Activated CD8-positive, alpha-beta memory T cell treated with anti-CD3 and anti-CD28 coated beads, Interleukin-2, amount 50 U/mL, for 1 hour (primary cell): ENCODE results near the gene RILPL1.
A peak's percentile ranks its signal among the peaks of the same experiment; 100 is the strongest.
"Not testable (repeated sequence)": the region's sequence is repeated elsewhere in the genome, so short reads cannot be mapped to it uniquely, and the experiment has no call there.

Experiments used
- DNase-seq: peaks from one replicate; pipeline ENCODE4 v3.0.0-alpha.2; 2020; ENCODE audit errors: extremely low read depth

The RILPL1 gene

DNA sequence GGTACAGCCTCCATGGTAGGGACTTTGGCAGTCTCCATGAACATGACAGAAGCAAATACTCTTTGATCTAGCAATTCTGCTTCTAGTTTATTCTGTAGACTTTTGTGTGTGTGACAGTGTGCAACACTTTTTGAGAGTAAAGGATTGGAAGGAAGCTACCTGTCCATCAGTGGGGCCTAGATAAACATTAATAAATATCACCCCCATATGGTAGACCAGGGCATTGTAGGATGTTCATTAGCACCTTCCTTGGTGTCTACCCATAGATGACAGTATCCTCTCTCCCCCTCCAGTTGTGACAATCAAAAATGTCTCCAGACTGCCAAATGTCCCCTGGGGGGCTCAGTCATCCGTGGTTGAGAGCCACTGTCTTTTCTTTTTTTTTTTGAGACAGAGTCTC lies 64.7 kb downstream of the RILPL1 start:
- DNase-seq: no peak

DNA sequence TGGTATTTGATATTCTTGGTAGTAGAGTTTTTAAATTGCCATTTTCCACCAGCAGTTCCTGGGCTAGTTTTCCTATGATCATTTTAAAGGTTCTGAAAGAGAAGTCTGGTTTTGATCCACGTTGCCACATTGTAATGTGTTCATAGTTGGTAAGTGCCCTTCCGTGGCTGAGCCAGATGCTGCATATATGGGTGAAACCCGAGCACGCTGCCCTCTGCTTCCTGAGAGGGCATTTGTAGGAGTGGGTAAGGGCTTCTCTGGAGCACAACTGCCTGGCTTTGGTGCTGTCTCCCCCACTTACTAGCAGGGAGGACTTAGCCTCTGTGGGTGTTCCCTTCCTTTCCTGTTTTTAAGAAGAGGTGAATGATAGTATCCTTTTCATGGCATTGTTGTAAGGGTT lies 68.4 kb downstream of the RILPL1 start:
- DNase-seq: no peak

DNA sequence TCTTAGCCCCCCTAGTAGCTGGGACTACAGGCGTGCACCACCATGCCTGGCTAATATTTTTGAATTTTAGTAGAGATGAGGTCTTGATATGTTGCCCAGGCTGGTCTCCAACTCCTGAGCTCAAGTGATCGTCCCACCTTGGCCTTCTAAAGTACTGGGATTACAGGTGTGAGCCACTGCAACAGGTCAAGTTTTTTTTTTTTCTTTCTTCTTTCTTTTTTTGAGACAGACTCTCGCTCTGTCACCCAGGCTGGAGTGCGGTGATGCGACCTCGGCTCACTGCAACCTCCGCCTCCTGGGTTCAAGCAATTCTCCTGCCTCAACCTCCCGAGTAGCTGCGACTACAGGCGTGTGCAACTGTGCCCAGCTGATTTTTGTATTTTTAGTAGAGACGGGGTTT lies 70.3 kb downstream of the RILPL1 start:
- DNase-seq: not testable (repeated sequence)

DNA sequence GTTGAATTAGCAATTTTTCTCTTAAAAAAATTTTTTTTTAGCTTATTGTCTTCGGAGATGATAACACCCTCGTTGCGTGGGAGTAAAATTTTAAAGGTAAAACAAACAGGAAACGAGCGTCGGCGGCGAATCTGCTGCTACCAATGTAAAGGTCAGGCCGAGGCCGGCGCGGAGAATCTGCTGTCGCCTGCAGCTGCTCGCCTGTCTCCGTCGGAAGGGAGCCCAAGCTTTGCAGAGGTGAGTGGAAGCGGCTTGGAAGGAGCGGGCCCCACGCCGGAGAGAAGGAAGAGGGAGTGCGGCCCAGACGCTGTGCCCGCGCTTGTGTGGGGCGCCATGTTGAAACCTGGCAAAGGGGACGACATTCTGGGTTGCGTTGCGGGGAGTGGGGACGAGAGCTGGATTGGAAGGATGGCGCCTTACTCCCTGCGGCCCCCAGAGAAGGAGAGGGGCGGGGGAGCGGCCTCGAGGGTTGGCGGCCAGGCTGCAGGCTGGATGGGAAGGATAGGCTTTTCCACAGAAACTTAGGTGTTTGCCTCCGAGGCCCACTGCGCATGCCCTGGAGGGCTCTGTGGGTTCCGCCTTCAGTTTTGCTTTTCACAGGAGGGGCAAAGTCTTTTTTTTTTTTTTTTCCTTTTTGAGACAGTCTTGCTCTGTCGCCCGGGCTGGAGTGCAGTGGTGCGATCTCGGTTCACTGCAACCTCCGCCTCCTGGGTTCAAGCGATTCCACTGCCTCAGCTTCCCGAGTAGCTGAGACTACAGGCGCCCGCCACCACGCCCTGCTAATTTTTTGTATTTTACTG lies 75.3 kb downstream of the RILPL1 start, which contains the start of gene SNRNP35:
Gene SNRNP35 (plus strand): TSS at position 160 of the 800 bp plus-strand sequence. CDS start 7,402 bp downstream, outside the sequence.
- peak; percentile 69 for DNase-seq

DNA sequence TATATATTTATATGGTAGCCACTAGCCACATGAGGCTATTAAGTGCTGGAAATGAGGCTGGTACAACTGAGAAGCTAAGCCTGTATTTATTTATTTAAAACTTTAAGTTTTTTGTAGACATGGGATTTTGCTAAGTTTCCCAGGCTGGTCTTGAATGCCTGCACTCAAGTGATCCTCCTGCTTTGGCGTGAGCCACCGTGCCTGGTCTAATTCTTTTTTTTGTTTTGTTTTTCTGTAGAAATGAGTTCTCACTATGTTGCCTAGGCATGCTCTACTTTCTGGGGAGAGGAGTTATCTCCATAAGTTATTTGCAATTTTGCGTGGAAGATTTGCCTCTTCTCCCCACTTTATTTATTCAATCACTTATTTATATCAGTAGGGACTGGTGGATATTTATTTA lies 80.4 kb downstream of the RILPL1 start:
- DNase-seq: no peak

DNA sequence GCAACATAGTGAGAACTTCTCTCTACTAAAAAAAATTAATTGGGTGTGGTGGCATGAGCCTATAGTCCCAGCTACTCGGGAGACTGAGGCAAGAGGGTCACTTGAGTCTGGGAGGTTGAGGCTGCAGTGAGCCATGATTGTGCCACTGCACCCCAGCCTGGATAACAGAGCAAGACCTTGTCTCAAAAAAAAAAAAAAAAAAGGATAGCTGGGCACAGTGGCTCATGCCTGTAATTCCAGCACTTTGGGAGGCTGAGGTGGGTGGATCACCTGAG lies 81.3 kb downstream of the RILPL1 start:
- not testable (repeated sequence) for DNase-seq

DNA sequence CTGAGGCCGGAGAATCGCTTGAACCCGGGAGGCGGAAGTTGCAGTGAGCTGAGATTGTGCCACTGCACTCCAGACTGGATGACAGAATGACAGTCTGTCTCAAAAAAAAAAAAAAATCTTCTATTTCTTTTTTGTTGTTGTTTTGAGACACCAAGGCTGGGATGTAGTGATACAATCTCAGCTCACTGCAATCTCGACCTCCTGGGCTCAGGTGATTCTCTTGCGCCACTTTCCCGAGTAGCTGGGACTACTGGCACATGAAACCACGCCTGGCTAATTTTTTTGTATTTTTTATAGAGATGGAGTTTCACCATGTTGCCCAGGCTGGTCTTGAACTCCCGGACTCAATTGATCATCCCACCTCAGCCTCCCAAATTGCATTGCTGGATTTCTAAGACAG lies 82.9 kb downstream of the RILPL1 start:
- DNase-seq: no peak

DNA sequence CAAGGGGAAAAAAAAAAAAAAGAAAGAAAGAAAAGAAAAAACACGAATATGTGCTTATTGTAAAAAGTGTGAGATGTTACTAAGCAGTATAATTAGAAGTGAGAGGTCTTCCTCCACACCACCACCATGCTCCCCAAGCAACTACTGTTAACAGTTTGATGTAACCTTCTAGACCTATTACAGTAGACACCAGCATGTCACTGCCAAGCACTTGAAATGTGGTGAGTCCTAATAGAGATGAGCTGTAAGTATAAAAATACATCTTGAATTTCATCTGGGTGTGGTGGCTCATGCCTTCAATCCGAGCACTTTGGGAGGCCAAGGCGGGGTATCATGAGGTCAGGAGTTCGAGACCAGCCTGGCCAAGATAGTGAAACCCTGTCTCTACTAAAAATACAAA lies 83.7 kb downstream of the RILPL1 start:
- DNase-seq: no peak

DNA sequence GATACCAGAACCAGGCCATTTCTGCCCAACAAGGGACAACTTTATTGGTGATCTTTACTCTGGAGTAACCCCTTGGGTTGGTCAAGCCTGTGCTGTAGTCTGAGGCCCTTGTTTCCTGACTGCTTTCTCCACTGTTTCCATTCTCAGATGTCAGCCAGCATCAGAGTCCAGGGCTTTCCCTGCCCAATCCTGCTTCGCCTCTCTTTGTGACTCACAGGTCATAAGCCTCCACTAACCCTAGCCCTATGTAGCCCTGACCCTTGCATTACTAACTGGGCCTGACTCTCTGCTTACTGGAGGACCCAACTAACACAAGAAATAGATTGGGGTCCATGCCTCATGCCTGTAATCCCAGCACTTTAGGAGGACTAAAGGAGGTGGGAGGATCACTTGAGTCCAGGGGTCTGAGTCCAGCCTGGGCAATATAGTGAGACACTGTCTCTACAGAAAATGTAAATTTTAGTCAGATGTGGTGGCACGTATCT lies 84.2 kb downstream of the RILPL1 start:
- DNase-seq: no peak

DNA sequence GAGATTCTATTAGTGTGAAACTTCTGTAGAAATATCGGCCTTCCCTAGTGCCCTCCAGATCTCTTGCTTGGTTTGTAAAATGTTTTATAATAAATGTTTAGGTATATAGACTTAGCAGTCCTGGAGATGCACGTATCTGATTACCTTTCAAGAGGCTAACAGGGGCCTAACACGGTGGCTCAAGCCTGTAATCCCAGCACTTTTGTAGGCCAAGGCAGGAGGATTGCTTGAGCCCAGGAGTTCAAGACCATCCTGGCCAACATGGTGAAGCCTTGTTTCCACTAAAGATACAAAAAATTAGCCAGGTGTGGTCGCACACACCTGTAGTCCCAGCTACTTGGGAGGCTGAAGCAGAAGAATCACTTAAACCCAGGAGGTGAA lies 87.2 kb downstream of the RILPL1 start:
- no peak for DNase-seq

DNA sequence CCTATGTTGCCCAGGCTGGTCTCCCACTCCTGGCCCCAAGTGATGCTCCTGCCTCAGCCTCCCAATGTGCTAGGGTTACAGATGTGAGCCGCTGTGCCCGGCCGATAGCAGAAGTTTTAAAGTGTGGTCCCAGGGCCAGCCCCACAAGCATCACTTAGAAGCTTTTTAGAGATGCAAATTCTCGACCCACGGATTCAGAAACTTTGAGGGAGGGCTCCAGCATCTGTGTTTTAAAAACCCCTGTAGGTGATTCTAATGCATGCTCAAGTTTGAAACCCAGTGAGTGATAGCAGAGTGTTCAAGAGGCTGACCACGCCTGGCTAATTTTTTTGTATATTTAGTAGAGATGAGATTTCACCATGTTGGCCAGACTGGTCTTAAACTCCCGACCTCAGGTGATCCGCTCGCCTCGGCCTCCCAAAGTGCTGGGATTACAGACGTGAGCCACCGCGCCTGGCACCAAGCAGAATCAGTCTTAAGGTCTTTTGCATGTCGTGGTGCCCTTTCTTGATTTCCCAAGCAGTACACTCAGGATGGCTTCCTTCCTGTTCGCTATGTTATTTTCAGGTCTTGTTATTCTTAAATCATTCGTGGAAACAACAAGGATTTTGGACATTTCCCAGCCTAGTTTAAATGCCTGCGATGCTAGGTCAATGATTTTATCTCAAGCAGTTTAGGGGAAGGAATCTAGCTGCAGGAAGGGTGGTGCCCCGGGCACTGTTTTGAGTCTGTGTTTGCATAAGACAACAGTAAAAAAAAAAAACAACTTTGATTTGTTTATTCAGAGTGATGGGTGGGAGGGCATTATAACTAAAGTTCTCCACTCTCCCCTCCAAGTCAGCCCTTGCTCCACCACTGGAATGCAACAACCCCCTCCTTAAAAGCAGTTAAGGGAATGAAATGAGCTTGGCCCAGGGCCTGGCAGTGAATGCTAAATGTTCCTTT lies 87.9 kb downstream of the RILPL1 start:
- no peak for DNase-seq

DNA sequence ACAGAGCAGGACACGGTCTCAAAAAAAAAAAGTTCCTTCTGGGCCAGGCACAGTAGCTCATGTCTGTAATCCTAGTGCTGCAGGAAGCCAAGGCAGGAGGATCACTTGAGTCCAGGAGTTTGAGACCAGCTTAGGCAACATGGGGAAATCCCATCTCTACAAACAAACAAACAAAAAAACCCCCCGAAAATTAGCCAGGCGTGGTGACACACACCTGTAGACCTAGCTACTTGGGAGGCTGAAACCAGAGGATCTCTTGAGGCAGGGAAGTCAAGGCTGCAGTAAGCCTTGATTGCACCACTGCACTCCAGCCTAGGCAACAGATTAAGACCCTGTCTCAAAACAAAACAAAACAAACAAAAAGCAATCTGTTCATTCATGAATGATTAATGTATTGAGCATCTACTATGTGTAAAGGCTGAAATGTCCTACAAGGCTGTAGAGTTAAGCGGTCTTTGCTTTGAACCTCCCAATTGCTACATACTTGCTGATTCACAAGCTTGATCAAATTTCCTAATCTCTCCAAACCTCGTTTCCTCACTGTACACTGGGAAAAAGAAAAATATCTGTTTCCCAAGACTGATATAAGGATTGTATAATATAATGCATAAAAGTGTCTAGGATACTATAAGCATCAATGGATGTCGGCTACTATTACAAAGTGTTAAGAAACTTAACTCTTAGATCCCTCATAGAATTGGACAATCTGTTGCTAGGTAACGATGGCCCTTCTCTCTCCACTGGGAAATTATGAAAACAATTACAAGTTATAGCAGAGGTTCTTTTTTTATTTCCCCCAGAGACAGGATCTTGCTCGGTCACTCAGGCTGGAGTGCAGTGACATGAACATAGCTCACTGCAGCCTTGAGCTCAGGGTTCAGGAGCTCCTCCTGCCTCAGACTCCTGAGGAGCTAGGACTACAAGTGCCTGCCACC lies 89.2 kb downstream of the RILPL1 start:
- DNase-seq: no peak

DNA sequence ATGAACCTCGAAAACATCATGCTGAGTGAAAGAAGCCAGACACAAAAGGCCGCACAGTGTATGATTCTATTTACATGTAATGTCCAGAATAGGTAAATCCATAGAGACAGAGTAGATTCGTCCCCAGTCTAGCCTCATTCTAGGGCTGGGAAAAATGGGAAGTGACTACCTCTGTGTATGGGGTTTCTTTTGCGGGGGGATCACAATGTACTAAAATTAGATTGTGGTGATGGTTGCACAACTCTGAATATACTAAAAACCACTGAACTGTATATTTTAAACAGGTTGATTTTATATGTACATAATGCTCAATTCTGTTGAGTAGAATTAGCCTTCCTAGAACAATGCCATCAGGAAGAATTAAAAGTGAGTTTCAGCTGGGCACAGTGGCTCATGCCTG lies 90.7 kb downstream of the RILPL1 start:
- DNase-seq: no peak

DNA sequence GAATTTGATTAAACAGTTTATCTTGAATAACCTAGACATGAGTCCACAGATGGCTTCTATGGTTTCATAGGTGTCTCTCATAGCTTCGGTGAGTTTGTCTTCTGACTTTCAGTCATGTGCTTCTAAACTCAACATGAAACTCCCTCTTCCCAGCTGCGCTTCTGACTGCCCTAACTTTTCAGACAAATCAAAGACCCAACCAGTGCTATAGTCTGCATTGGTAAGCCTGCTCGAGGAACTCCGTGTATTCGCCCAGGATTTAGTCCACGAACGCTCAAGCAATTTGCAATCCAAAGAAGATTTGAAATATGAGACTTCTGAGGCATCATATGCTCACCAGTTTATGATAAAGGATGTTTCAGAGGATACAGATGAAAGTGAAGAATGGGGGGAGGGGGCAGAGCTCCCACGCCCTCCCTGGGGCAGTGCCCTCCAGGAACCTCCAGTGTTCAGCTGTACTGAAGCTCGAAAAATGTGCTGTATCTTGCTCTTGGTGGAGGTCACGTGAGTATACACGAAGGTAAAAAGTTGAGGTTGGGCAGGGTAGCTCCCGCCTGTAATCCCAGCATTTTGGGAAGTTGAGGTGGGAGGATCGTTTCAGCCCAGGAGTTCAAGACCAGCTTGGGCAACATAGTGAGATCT lies 91.9 kb downstream of the RILPL1 start:
- no peak for DNase-seq

DNA sequence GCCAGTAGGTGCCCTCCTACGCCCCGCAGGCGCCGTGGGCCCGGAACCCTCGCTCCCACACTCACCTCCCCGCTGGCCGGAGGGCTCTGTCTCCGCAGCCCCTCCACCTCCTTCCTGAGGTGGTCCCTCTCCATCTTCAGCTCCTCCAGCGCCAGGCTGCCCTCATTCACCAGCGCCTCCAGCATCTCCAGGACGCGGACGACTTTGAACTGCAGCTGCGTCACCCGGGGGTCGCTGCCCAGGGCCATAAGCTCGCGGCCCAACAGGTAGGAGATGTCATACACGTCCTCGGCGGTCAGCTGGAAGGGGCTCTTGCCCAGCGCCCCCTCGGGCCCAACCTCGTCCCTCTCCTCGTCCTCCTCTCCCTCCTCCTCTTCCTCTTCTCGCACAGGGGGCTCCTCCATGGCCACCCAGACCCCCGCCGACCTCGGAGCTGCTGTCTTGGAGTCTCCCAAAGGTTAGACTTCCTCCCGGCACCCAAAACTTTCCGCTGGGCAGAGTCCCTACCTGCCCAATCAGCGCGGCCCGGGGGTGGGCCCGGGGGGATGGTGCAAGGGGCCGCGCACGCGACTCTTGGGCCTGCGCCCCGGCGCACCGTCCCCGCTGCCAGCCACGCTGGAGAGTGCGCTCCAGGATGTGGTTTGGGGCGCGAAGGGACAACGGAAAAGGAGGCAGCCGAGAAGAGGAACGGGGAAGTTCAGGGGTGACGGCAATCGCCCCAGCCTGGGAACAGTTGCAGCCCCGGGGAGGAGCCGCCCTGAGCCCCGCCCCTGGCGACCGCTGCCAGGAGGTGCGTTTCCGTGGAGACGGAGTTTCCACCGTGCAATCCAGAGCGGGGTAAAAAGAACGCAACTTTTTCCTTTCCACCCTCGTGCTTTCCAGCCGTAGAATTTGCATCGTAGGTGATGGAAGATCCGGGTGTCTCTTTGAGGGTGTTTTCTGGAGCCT lies 97.2 kb downstream of the RILPL1 start, which contains the start of gene RILPL2:
Gene RILPL2 (minus strand): TSS at position 668 of the 948 bp plus-strand sequence. CDS start 264 bp downstream, at position 404.
- peak; percentile 77 for DNase-seq

DNA sequence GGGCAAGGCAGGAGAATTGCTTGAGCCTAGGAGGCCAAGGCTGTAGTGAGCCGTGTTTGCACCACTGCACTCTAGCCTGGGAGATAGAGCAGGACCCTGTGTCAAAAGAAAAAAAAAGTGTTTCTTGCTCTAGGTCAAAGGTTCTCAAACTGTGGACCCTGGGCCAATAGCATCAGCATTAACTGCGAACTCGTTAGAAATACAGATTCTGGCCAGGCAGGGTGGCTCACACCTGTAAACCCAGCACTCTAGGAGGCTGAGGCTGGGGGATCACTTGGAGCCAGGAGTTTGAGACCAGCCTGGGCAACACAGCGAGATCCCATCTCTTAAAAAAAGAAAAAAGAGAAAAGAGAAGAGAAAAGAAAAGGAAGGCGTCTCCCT lies 97.9 kb downstream of the RILPL1 start:
- DNase-seq: no peak

DNA sequence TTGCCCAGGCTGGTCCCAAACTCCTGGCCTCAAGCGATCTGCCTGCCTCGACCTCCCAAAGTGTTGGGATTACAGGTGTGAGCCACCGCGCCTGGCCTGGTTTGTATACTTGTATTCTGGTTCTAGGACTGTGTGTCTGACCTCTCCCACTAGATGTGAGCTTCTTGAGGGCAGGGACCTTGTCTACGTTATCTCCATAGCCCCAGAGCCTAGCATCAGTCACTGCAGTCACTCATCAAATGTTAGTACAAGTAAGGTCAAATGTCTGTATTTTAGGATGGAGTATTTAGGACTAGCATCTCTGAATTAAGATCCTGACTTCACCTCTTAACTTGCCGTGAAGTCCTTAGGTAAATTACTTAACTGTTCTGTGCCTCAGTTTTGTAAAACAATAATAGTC lies 99.9 kb downstream of the RILPL1 start:
- DNase-seq: no peak

DNA sequence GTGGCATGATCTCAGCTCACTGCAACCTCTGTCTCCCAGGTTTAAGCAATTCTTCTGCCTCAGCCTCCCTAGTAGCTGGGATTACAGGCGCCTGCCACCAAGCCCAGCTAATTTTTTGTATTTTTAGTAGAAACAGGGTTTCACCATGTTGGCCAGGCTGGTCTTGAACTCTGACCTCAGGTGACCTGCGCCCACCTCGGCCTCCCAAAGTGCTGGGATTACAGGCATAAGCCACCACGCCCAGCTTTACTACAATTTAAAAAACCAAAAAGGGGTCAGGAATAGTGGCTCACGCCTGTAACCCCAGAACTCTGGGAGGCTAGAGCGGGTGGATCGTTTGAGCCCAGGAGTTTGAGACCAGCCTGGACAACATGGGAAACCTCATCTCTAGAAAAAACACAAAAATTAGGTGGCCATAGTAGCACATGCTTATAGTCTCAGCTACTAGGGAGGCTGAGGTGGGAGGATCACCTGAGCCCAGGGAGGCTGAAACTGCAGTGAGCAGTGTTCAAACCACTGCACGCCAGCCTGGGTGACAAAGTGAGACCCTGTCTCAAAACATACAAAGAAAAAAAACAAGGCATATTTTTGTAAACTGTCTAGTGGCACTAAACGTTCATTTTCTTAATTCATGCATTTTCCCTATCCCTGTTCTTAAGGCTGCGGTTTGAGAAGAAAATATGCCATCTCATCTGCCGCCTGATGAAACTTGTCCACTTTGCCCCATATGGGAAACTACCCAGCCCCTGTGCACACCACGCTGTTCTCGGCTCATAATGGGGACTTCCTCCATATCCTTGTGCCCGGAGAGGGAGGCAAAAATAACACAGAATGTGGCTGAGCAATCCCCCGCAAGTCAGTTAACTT lies 101.3 kb downstream of the RILPL1 start:
- not testable (repeated sequence) for DNase-seq

DNA sequence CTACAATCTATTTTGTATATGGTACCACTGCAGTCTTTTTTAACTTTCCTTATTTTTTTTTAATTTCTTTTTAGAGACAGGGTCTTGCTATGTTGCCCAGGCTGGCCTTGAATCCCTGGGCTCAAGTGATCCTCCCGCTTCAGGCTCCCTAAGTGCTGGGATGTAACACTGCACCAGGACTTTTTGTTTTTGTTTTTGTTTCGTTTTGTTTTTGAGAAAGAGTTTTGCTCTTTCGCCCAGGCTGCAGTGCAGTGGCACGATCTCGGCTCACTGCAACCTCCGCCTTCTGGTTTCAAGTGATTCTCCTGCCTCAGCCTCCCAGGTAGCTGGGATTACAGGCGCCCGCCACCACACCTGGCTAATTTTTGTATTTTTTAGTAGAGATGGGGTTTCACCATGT lies 104.4 kb downstream of the RILPL1 start:
- DNase-seq: not testable (repeated sequence)
